ENCODE measurements around the gene DNER.

The DNER gene

DNA sequence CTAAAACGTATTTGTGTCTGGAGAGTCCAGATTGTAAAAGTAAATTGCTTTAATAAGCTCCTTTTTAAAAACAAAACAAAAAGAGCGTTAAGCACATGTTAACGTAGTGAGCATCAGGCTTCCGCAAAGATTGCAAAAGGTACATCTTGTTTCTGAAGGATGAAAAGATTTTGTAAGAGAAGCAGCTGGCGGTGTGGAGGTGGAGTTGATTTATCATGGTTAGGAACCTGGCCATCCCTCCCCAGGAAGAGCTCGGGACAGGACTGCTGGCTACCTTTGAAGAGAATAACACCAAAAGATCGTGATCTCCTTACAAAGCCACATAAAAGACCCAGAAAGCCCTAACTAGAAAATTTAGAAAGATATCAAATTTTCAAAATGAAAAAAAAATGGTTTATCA, 132.2 kb downstream of the DNER start:
- DNase-seq, result no peak
- Histone ChIP-seq H3K27me3 (replicated peaks; ENCODE audit: control insufficient read depth, insufficient read depth, low read length, poor library complexity, severe bottlenecking) (no peaks in the 10 kb centered on the region), H3K4me3 (ENCODE audit: insufficient read depth, low read depth, low read length, poor library complexity, severe bottlenecking) (no peak overlapping the region), H3K9me3 (ENCODE audit: control insufficient read depth, low read length) (no peaks in the 10 kb centered on the region), H3K36me3 (ENCODE audit: control insufficient read depth, insufficient read depth, low read length) (no peaks in the 10 kb centered on the region), H3K4me1 (ENCODE audit: control insufficient read depth, insufficient read depth, low read length, poor library complexity, severe bottlenecking) (no peaks in the 10 kb centered on the region), H3K27ac (ENCODE audit: insufficient read depth, low read length, poor library complexity, severe bottlenecking) (no peak overlapping the region)

DNA sequence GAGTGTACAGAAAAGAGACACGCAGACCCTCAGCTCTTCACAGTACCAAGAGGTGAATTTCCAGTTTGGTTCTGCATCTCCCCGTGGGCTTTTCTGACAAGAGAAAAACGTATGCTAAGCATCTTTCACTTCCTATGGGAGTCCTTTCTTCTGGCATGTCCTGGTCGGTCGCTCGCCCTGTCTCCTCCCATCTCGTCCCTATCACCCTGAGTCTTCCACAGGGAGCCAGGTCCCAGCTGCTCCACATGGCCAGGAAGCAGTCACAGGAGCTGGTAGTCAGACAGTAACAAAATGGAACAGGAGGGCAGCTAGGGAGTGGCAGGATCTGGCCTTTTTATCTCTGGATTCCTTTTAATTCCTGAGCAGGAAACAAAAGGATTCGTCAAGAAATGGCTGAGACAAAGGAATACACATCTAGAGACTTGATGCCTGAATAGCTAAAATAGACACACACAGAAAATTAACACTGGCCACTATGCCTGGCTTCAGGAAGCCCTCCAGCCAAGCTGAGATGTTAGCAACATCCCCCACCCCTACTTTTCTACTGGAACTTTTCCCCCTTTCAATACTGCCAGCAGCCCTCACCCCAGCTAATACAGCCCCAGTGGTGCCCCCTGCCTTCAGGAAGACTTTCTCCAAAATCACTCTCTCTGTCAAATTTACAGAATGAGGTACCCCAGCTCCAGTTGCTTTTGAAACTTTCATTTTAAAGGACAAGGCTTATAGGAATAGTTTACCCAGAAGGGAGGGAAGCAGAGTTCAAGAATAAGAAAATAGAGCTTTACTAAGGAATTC, 136.1 kb downstream of the DNER start:
- H3K27ac ChIP-seq (ENCODE audit: insufficient read depth, low read length, poor library complexity, severe bottlenecking), result no peak overlapping the region
- H3K4me1 ChIP-seq (ENCODE audit: control insufficient read depth, insufficient read depth, low read length, poor library complexity, severe bottlenecking), result no peaks in the 10 kb centered on the region
- DNase-seq, result no peak
- H3K9me3 ChIP-seq (ENCODE audit: control insufficient read depth, low read length), result no peaks in the 10 kb centered on the region
- no peaks in the 10 kb centered on the region for H3K27me3 ChIP-seq (replicated peaks; ENCODE audit: control insufficient read depth, insufficient read depth, low read length, poor library complexity, severe bottlenecking)
- H3K36me3 ChIP-seq (ENCODE audit: control insufficient read depth, insufficient read depth, low read length), result no peaks in the 10 kb centered on the region
- no peak overlapping the region for H3K4me3 ChIP-seq (ENCODE audit: insufficient read depth, low read depth, low read length, poor library complexity, severe bottlenecking)

DNA sequence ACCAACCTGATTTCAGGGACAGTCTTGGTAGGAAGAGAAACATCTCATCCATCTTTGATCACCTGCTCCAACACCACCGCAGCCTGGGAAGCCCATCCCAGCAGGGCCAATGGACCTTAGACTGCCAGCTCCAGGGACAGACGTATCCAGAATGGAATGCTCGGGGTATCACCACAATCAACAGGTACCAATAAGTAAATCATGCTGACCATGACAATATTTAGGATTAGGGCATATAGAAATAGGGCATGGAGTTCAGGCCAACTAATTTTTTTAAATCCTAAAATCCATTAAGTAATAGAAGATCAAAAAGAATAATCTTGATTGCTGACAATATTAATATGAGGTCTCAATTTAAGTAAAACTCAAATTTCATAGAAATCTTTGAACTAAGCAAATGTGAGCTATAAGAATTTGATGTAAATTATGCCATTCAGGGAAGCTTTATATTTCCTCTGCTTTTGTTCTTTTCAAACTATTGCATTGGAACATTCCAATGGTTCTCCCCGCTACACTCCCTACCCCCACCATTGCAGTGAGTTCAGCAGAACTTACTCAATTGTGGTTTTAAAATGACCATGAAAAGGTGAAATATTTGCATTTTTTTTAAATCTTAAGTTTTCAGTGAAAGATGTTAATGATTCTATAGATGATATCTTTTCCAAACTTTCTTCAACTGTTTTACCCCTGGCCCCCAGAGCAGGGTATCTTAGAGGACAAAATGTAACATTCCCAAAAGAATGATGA, 138.6 kb downstream of the DNER start:
- Histone ChIP-seq H3K27ac (ENCODE audit: insufficient read depth, low read length, poor library complexity, severe bottlenecking) (no peak overlapping the region), H3K9me3 (ENCODE audit: control insufficient read depth, low read length) (no peaks in the 10 kb centered on the region), H3K4me1 (ENCODE audit: control insufficient read depth, insufficient read depth, low read length, poor library complexity, severe bottlenecking) (no peaks in the 10 kb centered on the region), H3K27me3 (replicated peaks; ENCODE audit: control insufficient read depth, insufficient read depth, low read length, poor library complexity, severe bottlenecking) (no peaks in the 10 kb centered on the region), H3K36me3 (ENCODE audit: control insufficient read depth, insufficient read depth, low read length) (no peaks in the 10 kb centered on the region), H3K4me3 (ENCODE audit: insufficient read depth, low read depth, low read length, poor library complexity, severe bottlenecking) (no peak overlapping the region)
- no peak for DNase-seq

DNA sequence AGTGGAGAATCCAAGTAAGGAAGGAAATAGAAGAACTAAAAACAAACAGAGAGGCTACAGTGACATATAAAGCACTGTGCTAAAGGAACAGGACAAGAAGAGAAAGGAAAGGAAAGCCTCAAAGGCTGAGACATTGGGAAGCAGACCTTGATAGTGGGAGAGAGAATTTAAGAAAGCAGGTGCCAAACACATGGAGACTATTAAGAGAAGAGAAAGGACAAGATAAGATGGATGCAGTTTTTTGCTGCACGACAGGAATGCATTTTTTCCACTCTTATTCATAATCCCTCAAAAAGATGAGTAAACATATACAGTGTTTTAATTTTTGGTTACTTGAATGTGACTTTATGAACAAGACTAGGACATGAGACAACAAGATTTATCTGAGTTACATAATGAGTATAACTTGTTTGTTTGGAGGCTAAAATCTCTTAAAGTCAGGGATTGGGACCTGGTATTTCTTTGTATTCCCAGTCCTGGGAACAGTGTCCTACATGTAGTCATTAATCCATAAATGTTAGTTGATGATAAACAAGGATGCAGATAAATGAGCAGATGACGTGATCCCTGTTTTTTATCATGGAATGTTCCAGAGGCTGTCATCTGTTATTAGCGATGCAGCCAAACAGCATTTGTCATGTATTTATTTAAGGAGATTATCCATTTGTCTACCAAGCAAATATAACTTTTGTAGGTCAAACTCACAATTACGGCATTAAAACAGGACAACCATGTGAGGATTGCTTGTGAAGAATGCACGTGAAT, 141.7 kb downstream of the DNER start:
- Histone ChIP-seq H3K27me3 (replicated peaks; ENCODE audit: control insufficient read depth, insufficient read depth, low read length, poor library complexity, severe bottlenecking) (no peaks in the 10 kb centered on the region), H3K4me3 (ENCODE audit: insufficient read depth, low read depth, low read length, poor library complexity, severe bottlenecking) (no peak overlapping the region), H3K9me3 (ENCODE audit: control insufficient read depth, low read length) (no peaks in the 10 kb centered on the region), H3K27ac (ENCODE audit: insufficient read depth, low read length, poor library complexity, severe bottlenecking) (no peak overlapping the region), H3K4me1 (ENCODE audit: control insufficient read depth, insufficient read depth, low read length, poor library complexity, severe bottlenecking) (no peaks in the 10 kb centered on the region), H3K36me3 (ENCODE audit: control insufficient read depth, insufficient read depth, low read length) (no peaks in the 10 kb centered on the region)
- no peak for DNase-seq

DNA sequence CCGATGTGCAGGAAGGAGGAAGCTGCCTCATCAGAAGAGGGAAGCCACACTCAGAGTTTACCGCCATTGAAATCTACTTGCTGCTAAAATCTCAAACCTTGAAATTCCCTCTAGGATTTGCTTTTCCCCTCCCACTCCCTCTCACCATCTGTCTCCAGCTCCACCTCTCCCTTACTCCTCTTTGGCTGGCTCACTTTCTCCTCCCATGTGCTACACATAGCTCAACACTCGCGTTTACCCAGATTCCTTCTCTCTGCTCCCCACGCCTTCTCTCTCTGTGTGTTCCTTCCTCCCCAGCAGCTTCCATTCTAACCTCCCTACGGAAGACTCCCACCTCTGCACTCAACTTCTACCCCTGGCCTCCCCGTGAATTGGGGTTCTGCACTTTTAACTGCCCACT, 143.1 kb downstream of the DNER start:
- Histone ChIP-seq H3K9me3 (ENCODE audit: control insufficient read depth, low read length) (no peaks in the 10 kb centered on the region), H3K27me3 (replicated peaks; ENCODE audit: control insufficient read depth, insufficient read depth, low read length, poor library complexity, severe bottlenecking) (peaks cover 6% of the 10 kb centered on the region), H3K4me1 (ENCODE audit: control insufficient read depth, insufficient read depth, low read length, poor library complexity, severe bottlenecking) (no peaks in the 10 kb centered on the region), H3K27ac (ENCODE audit: insufficient read depth, low read length, poor library complexity, severe bottlenecking) (no peak overlapping the region), H3K36me3 (ENCODE audit: control insufficient read depth, insufficient read depth, low read length) (no peaks in the 10 kb centered on the region), H3K4me3 (ENCODE audit: insufficient read depth, low read depth, low read length, poor library complexity, severe bottlenecking) (no peak overlapping the region)
- DNase-seq, result no peak

DNA sequence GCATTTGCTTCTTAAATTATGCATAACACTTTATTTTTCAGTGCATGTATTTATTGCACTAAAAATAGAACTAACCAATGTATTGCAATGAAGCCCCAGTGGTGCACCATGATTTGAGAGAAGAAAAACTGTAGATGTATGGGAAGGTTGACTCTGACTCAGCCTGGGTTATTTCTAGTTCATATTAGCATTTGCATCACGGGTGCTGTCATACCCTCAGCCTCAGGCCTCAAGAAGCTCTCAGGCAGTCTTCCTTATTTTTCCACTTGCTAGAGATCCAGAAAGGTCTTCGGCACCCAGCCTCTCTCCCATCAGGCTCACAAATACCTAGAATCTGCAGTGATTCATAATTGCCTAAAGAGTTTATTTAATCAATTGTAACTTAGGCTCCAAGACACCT, 148.0 kb downstream of the DNER start:
- no peak overlapping the region for H3K27ac ChIP-seq (ENCODE audit: insufficient read depth, low read length, poor library complexity, severe bottlenecking)
- H3K27me3 ChIP-seq (replicated peaks; ENCODE audit: control insufficient read depth, insufficient read depth, low read length, poor library complexity, severe bottlenecking), result peaks cover 6% of the 10 kb centered on the region
- H3K9me3 ChIP-seq (ENCODE audit: control insufficient read depth, low read length), result no peaks in the 10 kb centered on the region
- H3K36me3 ChIP-seq (ENCODE audit: control insufficient read depth, insufficient read depth, low read length), result no peaks in the 10 kb centered on the region
- no peak overlapping the region for H3K4me3 ChIP-seq (ENCODE audit: insufficient read depth, low read depth, low read length, poor library complexity, severe bottlenecking)
- no peak for DNase-seq
- H3K4me1 ChIP-seq (ENCODE audit: control insufficient read depth, insufficient read depth, low read length, poor library complexity, severe bottlenecking), result no peaks in the 10 kb centered on the region

DNA sequence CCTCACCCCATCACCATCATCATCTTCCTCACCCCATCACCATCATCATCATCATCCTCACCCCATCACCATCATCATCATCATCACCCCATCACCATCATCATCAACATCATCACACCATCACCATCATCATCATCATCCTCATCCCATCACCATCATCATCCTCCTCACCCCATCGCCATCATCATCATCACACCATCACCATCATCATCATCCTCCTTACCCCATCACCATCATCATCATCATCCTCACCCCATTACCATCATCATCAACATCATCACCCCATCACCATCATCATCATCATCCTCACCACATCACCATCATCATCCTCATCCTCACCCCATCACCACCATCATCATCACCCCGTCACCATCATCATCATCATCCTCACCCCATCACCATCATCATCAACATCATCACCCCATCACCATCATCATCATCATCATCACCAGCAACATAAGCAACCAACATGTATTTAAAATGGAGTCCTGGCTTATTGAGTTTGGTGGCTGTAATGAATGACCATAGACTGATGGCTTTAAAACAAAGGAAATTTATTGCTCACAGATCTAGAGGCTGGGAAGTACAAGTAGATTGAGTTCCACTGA, 150.0 kb downstream of the DNER start:
- H3K27ac ChIP-seq (ENCODE audit: insufficient read depth, low read length, poor library complexity, severe bottlenecking), result no peak overlapping the region
- H3K36me3 ChIP-seq (ENCODE audit: control insufficient read depth, insufficient read depth, low read length), result no peaks in the 10 kb centered on the region
- no peaks in the 10 kb centered on the region for H3K4me1 ChIP-seq (ENCODE audit: control insufficient read depth, insufficient read depth, low read length, poor library complexity, severe bottlenecking)
- no peaks in the 10 kb centered on the region for H3K9me3 ChIP-seq (ENCODE audit: control insufficient read depth, low read length)
- H3K27me3 ChIP-seq (replicated peaks; ENCODE audit: control insufficient read depth, insufficient read depth, low read length, poor library complexity, severe bottlenecking), result peaks cover 6% of the 10 kb centered on the region
- DNase-seq, result no peak
- no peak overlapping the region for H3K4me3 ChIP-seq (ENCODE audit: insufficient read depth, low read depth, low read length, poor library complexity, severe bottlenecking)

DNA sequence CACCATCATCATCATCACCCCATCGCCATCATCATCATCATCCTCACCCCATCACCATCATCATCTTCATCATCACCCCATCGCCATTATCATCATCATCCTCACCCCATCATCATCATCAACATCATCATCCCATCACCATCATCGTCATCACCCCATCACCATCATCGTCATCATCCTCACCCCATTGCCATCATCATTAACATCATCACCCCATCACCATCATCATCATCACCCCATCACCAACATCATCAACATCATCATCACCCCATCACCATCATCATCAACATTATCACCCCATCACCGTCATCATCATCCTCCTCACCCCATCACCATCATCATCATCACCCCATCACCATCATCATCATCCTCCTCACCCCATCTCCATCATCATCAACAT, 151.0 kb downstream of the DNER start:
- no peak for DNase-seq
- peaks cover 6% of the 10 kb centered on the region for H3K27me3 ChIP-seq (replicated peaks; ENCODE audit: control insufficient read depth, insufficient read depth, low read length, poor library complexity, severe bottlenecking)
- H3K27ac ChIP-seq (ENCODE audit: insufficient read depth, low read length, poor library complexity, severe bottlenecking), result no peak overlapping the region
- H3K4me1 ChIP-seq (ENCODE audit: control insufficient read depth, insufficient read depth, low read length, poor library complexity, severe bottlenecking), result no peaks in the 10 kb centered on the region
- no peaks in the 10 kb centered on the region for H3K36me3 ChIP-seq (ENCODE audit: control insufficient read depth, insufficient read depth, low read length)
- no peak overlapping the region for H3K4me3 ChIP-seq (ENCODE audit: insufficient read depth, low read depth, low read length, poor library complexity, severe bottlenecking)
- no peaks in the 10 kb centered on the region for H3K9me3 ChIP-seq (ENCODE audit: control insufficient read depth, low read length)

DNA sequence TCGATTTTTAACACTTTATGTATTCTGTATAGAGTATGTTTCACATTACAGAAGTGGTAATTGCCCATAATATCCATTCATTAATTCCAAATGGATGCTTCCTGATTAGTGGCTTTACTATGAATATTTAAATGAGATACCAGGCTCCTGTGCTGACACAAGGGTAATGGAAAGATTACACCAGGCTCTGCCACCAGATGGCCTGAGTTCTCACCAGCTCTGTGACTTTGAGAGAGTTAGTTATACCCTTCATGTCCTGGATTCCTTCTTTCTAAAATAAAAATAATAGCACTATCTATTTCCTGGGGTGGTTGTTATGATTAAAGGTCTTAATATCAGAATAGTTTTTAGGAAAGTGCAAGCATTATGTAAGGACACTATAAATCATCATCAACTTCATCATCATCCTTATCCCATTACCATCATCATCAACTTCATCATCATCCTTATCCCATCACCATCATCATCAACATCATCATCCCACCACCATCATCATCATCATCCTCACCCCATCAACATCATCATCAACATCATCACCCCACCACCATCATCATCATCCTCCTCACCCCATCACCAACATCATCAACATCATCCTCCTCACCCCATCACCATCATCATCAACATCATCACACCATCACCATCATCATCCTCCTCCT, 151.8 kb downstream of the DNER start:
- Histone ChIP-seq H3K27me3 (replicated peaks; ENCODE audit: control insufficient read depth, insufficient read depth, low read length, poor library complexity, severe bottlenecking) (peaks cover 6% of the 10 kb centered on the region), H3K4me3 (ENCODE audit: insufficient read depth, low read depth, low read length, poor library complexity, severe bottlenecking) (no peak overlapping the region), H3K36me3 (ENCODE audit: control insufficient read depth, insufficient read depth, low read length) (no peaks in the 10 kb centered on the region), H3K9me3 (ENCODE audit: control insufficient read depth, low read length) (no peaks in the 10 kb centered on the region), H3K27ac (ENCODE audit: insufficient read depth, low read length, poor library complexity, severe bottlenecking) (no peak overlapping the region), H3K4me1 (ENCODE audit: control insufficient read depth, insufficient read depth, low read length, poor library complexity, severe bottlenecking) (no peaks in the 10 kb centered on the region)
- no peak for DNase-seq
